Thyroid gland (tissue), 4 donors: ENCODE measurements around the gene EYS. TPM values are rescaled to one million over a fixed set of nuclear protein-coding genes. Genes with fewer than 3 reads are reported as not detected.

Experiments used
- DNase-seq, 2 donors: peaks; one replicate each; pipeline ENCODE4 v3.0.0-alpha.2; 2019
- H3K27ac ChIP-seq, 3 donors: fragments of 200-600 bp; sonication (generic); 1 replicate in 2 of 3; 2 replicates in 1 of 3; pipeline ENCODE4 v1.5.1; 2016 to 2019; ENCODE audit warnings: mild to moderate bottlenecking in 1 of 3, moderate library complexity in 1 of 3
- H3K27me3 ChIP-seq: fragments of 200-600 bp; sonication (generic); one replicate; pipeline ENCODE4 v1.5.1; 2019
- H3K36me3 ChIP-seq, 2 donors: fragments of 200-600 bp; sonication (generic); one replicate each; pipeline ENCODE4 v1.5.1; 2016 to 2019
- H3K4me1 ChIP-seq, 2 donors: fragments of 200-600 bp; sonication (generic); one replicate each; pipeline ENCODE4 v1.5.1; 2017 to 2019
- H3K4me3 ChIP-seq, 3 donors: fragments of 200-600 bp; sonication (generic); replicated peaks in 1 of 3; 1 replicate in 2 of 3; 2 replicates in 1 of 3; pipeline ENCODE4 v1.5.1; 2016; ENCODE audit warnings: mild to moderate bottlenecking in 1 of 3
- H3K9me3 ChIP-seq: fragments of 200-600 bp; sonication (generic); one replicate; pipeline ENCODE4 v1.5.1; 2017
- CTCF ChIP-seq, 6 experiments: fragments of 200-600 bp in 3 of 6; fragments of 450-650 bp in 3 of 6; sonication (generic) in 3 of 6; IDR thresholded peaks; one replicate each; pipeline ENCODE4 v1.5.1; 2016 to 2019; ENCODE audit warnings: antibody characterized with exemption in 6 of 6, mild to moderate bottlenecking in 2 of 6, inconsistent platforms in 1 of 6, moderate library complexity in 1 of 6
- POLR2A ChIP-seq, 2 donors: fragments of 450-650 bp; IDR thresholded peaks; one replicate each; pipeline ENCODE4 v1.6.1; 2017; ENCODE audit warnings: antibody characterized with exemption in 2 of 2, mild to moderate bottlenecking in 2 of 2, moderate library complexity in 1 of 2
- WGBS, 2 donors: methylation state at CpG; one replicate each; pipeline ENCODE4 v1.1.5; 2017; 5-methylcytosine and 5-hydroxymethylcytosine counted together
- intact Hi-C: fragments of 100-400 bp; cut with DNase I; formaldehyde crosslinking; loops from one replicate; pipeline ENCODE4 v1.15.1; 2023
- total RNA-seq, 4 donors: library from RNA; depleted of rRNA; stranded (reverse); fragments of >200 nt; gene quantifications; one replicate each; pipeline ENCODE4 v1.2.3, GENCODE V29; 2016

EYS gene
- total RNA-seq, 4 donors from 2014 or later: not detected

DNA sequence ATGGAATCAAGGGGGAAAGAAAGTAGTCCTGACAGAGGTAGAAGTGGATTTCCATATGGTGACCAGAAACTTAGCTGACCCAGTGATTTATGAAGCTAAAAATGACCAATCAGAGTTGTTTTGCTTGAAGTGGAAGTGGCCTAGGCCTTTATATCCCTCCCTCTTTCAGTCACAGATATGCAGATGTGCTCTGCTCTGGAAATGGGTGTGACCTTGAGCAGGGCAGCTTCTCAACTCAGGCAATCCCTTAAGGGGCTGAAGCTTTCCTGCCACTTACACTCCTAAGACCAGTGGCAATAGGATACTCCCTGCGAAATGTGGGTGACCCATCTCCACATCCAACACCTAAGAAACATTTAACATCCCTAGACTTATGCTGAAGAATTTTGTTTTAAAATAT, 256.6 kb downstream of the EYS start:
- no peak for DNase-seq
- intact Hi-C loops: no loop called here
- no peak overlapping the region for H3K27ac ChIP-seq
- H3K9me3 ChIP-seq: no peaks in the 10 kb centered on the region
- no peaks in the 10 kb centered on the region for H3K4me1 ChIP-seq
- H3K4me3 ChIP-seq: no peak overlapping the region
- H3K27me3 ChIP-seq: no peaks in the 10 kb centered on the region
- WGBS, 2 donors: 86 to 90% methylated on average over 1 of the region's 1 CpG
- TF ChIP-seq POLR2A (IDR thresholded peaks at IDR 0.05) (no peak), CTCF (IDR thresholded peaks at IDR 0.05) (no peak)
- H3K36me3 ChIP-seq: no peaks in the 10 kb centered on the region

DNA sequence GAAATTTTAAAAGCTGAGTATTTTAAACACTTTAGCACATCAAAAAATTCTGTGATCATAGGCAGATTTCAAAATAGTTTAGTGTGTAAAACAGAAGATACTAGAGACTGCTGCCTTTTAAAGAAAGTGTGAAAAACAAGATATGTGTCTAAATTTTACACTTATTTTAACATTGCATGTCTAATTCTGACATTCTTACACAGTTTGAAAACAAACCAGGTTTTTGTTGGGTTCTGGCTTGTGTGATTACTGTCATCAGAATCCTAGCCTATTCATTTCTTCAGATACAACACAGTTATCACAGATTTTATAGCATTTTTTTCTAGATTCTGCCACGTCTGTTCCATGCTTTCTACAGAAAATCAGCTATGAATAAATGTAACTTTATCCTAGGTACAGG, 257.1 kb downstream of the EYS start:
- intact Hi-C loops: no loop called here
- no peak overlapping the region for H3K27ac ChIP-seq
- no peaks in the 10 kb centered on the region for H3K27me3 ChIP-seq
- TF ChIP-seq CTCF (IDR thresholded peaks at IDR 0.05): no peak
- no peak for TF ChIP-seq POLR2A (IDR thresholded peaks at IDR 0.05)
- no peaks in the 10 kb centered on the region for H3K36me3 ChIP-seq
- no peak for DNase-seq
- H3K4me3 ChIP-seq: no peak overlapping the region
- WGBS, 2 donors: 79 to 82% methylated on average over 1 of the region's 1 CpG
- no peaks in the 10 kb centered on the region for H3K9me3 ChIP-seq
- no peaks in the 10 kb centered on the region for H3K4me1 ChIP-seq

DNA sequence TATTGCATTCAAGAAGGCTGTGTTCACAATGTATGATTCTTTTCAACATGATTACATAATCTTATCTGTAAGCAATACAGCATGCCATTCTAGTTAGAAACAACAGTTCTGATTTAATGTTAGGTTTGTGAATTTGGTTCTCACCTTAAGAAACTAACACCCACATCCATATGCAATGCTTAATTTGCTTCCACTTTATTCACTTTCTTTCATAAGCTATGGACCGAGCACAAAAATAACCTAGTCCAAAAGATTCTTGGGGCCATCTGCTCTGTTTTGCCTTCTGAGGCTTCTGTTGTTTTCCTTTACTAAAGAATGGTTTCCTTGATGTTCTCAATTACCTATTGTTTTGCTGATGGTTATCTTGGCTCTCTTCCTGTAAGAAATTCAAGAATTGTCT, 258.2 kb downstream of the EYS start:
- DNase-seq: no peak
- no peak overlapping the region for H3K4me3 ChIP-seq
- TF ChIP-seq POLR2A (IDR thresholded peaks at IDR 0.05) (no peak), CTCF (IDR thresholded peaks at IDR 0.05) (no peak)
- no peaks in the 10 kb centered on the region for H3K9me3 ChIP-seq
- H3K4me1 ChIP-seq: no peaks in the 10 kb centered on the region
- intact Hi-C loops: no loop called here
- no peaks in the 10 kb centered on the region for H3K36me3 ChIP-seq
- no peak overlapping the region for H3K27ac ChIP-seq
- WGBS, 2 donors: 56 to 62% methylated on average over 1 of the region's 1 CpG
- H3K27me3 ChIP-seq: no peaks in the 10 kb centered on the region

- Histone ChIP-seq H3K36me3 (no peaks in the 10 kb centered on the region), H3K27ac (no peak overlapping the region), H3K4me1 (no peaks in the 10 kb centered on the region), H3K4me3 (no peak overlapping the region), H3K27me3 (no peaks in the 10 kb centered on the region), H3K9me3 (no peaks in the 10 kb centered on the region)
- TF ChIP-seq CTCF (IDR thresholded peaks at IDR 0.05): no peak
- TF ChIP-seq POLR2A (IDR thresholded peaks at IDR 0.05): no peak
- 76 to 81% methylated on average over 1 of the region's 1 CpG for WGBS, 2 donors
- DNase-seq: no peak
- intact Hi-C loops: no loop called here
Measured at GRCh38 chr6:65436281-65436680, 270.7 kb downstream of the EYS start.

DNA sequence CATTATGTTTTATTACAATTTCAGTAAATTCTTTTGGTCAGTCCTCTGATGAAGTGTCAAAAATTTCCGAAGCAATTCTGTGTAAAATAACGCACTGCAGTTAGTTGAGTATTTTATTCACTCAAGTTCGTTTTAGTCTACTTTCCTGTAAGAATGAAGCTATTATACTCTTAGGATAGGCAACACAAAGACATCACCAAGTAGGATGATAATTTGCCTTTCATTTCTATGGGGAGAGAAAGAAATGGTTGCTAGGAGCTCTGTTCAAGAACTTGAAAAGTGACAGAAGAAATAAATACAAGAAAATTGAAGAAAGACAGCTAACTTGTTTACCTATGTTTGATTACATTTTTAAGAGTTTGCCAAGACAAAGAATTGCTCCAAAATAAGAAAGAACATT, 290.4 kb downstream of the EYS start:
- Histone ChIP-seq H3K4me3 (no peak overlapping the region), H3K4me1 (no peaks in the 10 kb centered on the region), H3K27me3 (no peaks in the 10 kb centered on the region), H3K9me3 (no peaks in the 10 kb centered on the region), H3K27ac (no peak overlapping the region), H3K36me3 (no peaks in the 10 kb centered on the region)
- TF ChIP-seq CTCF (IDR thresholded peaks at IDR 0.05) (no peak), POLR2A (IDR thresholded peaks at IDR 0.05) (no peak)
- no peak for DNase-seq
- intact Hi-C loops: no loop called here
- 86% methylated on average over 3 of the region's 3 CpGs for WGBS, 2 donors
